K562 (cell line): ENCODE results near the gene XPNPEP1. TPM values are rescaled to one million over a fixed set of nuclear protein-coding genes. Genes with fewer than 3 reads are reported as not detected.

ENCODE experiments used
- ZNF174 ChIP-seq: fragments of 250-450 bp; sonication (Bioruptor Pico); IDR thresholded peaks from 2 replicates; pipeline ENCODE4 v1.4.0; 2020; ENCODE audit warnings: mild to moderate bottlenecking
- ZNF253 ChIP-seq: fragments of 250-450 bp; sonication (Bioruptor Pico); conservative IDR thresholded peaks from 2 replicates; pipeline ENCODE4 v1.6.1; 2021; ENCODE audit warnings: mild to moderate bottlenecking
- ZNF407 ChIP-seq: fragments of 450-650 bp; IDR thresholded peaks from 2 replicates; pipeline ENCODE4 v1.6.1; 2016; ENCODE audit warnings: low read depth
- polyA plus RNA-seq, 8 experiments: library from polyadenylated mRNA; depleted of rRNA in 4 of 8; stranded (reverse) in 5 of 8; unstranded in 3 of 8; fragments of >200 nt; fragmentation: Nextera tagmentation in 2 of 8; fragmentation: Illumina TruSeq in 1 of 8; extraction: Ambion mirVana in 2 of 8; extraction: Trizol in 1 of 8; gene quantifications; 2 replicates each; pipeline versions ENCODE4 v1.2.1 to v1.2.3, GENCODE V29; 2011 to 2014; ENCODE audit warnings: inconsistent platforms in 1 of 8, missing spikeins in 1 of 8
- total RNA-seq, 7 experiments: library from RNA; depleted of rRNA in 6 of 7; stranded (reverse); fragments of >200 nt in 6 of 7; fragmentation: Illumina TruSeq in 2 of 7; extraction: Trizol in 2 of 7; gene quantifications; 2 replicates each; pipeline versions ENCODE4 v1.2.1 to v1.2.3, GENCODE V29; 2011 to 2021; ENCODE audit warnings: low replicate concordance in 1 of 7
- TF ChIP-seq, protein P1 (sequence below), 2 experiments: fragments of 450-650 bp; formaldehyde crosslinking in 1 of 2; IDR thresholded peaks; 2 replicates each; pipeline versions ENCODE4 v1.4.0 to v1.6.1; 2014 to 2020; ENCODE audit warnings: mild to moderate bottlenecking in 2 of 2, borderline replicate concordance in 1 of 2, low read depth in 1 of 2

Gene XPNPEP1
- total and polyA plus RNA-seq, 9 of the 15 experiments (the other 6 are each of a cell fraction or from before 2014, with no cell fraction given): 24.2 to 93.5 (median 40.1) TPM

GRCh38 chr10:109851616-109852474, 71.5 kb downstream of the XPNPEP1 start (continued):
- TF ChIP-seq ZNF407 (no peak), ZNF174 (CRISPR knock-in tag) (no peak), ZNF253 (CRISPR knock-in tag) (no peak)
- TF ChIP-seq, protein P1, sequence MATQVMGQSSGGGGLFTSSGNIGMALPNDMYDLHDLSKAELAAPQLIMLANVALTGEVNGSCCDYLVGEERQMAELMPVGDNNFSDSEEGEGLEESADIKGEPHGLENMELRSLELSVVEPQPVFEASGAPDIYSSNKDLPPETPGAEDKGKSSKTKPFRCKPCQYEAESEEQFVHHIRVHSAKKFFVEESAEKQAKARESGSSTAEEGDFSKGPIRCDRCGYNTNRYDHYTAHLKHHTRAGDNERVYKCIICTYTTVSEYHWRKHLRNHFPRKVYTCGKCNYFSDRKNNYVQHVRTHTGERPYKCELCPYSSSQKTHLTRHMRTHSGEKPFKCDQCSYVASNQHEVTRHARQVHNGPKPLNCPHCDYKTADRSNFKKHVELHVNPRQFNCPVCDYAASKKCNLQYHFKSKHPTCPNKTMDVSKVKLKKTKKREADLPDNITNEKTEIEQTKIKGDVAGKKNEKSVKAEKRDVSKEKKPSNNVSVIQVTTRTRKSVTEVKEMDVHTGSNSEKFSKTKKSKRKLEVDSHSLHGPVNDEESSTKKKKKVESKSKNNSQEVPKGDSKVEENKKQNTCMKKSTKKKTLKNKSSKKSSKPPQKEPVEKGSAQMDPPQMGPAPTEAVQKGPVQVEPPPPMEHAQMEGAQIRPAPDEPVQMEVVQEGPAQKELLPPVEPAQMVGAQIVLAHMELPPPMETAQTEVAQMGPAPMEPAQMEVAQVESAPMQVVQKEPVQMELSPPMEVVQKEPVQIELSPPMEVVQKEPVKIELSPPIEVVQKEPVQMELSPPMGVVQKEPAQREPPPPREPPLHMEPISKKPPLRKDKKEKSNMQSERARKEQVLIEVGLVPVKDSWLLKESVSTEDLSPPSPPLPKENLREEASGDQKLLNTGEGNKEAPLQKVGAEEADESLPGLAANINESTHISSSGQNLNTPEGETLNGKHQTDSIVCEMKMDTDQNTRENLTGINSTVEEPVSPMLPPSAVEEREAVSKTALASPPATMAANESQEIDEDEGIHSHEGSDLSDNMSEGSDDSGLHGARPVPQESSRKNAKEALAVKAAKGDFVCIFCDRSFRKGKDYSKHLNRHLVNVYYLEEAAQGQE (IDR thresholded peaks at IDR 0.05; ENCODE audit: borderline replicate concordance): no peak
- TF ChIP-seq, protein P1 (CRISPR knock-in tag; IDR thresholded peaks at IDR 0.05; ENCODE audit: low read depth): no peak
